NCI-H524 (cell line): ENCODE measurements around the gene PNLIPRP3.
"Not testable (repeated sequence)": the region's sequence is repeated elsewhere in the genome, so short reads cannot be mapped to it uniquely, and the experiment has no call there.

Experiments
- DNase-seq, 2 experiments: peaks; one replicate each; lab custom pipeline; 2025; lab: John Stamatoyannopoulos, UW

Gene PNLIPRP3

GRCh38 chr10:116427671-116428070 is at the start of gene PNLIPRP3:
Gene PNLIPRP3 (plus strand): TSS chr10:116427847. CDS start chr10:116428013, 166 bp downstream.
- no peak for DNase-seq

GRCh38 chr10:116382290-116382689 is 45.4 kb upstream of the PNLIPRP3 start:
- DNase-seq, result no peak

GRCh38 chr10:116385311-116385710 is 42.3 kb upstream of the PNLIPRP3 start:
- no peak for DNase-seq

- peak in 1 of 2 experiments; percentile 27 for DNase-seq
Observed at GRCh38 chr10:116385994-116386809, 41.4 kb upstream of the PNLIPRP3 start.

GRCh38 chr10:116393246-116393831 is 34.3 kb upstream of the PNLIPRP3 start:
- not testable (repeated sequence) for DNase-seq

GRCh38 chr10:116395223-116395985 is 32.2 kb upstream of the PNLIPRP3 start:
- DNase-seq, result no peak

GRCh38 chr10:116398224-116398623 is 29.4 kb upstream of the PNLIPRP3 start:
- DNase-seq, result no peak

- DNase-seq, result no peak
Observed at GRCh38 chr10:116402858-116403257, 24.8 kb upstream of the PNLIPRP3 start.

- DNase-seq, result peak; percentile 77 to 89
Observed at GRCh38 chr10:116403740-116404250, 23.9 kb upstream of the PNLIPRP3 start.

- DNase-seq, result no peak
Observed at GRCh38 chr10:116408719-116409118, 18.9 kb upstream of the PNLIPRP3 start.

GRCh38 chr10:116410351-116410750 is 17.3 kb upstream of the PNLIPRP3 start:
- no peak for DNase-seq

GRCh38 chr10:116417821-116418220 is 9.8 kb upstream of the PNLIPRP3 start:
- no peak for DNase-seq

- DNase-seq, result peak; percentile 1 to 25
Observed at GRCh38 chr10:116418389-116418788, 9.3 kb upstream of the PNLIPRP3 start.

- no peak for DNase-seq
Observed at GRCh38 chr10:116421815-116422214, 5.8 kb upstream of the PNLIPRP3 start.

- no peak for DNase-seq
Observed at GRCh38 chr10:116429288-116429977, 1.8 kb downstream of the PNLIPRP3 start.

GRCh38 chr10:116430288-116430687 is 2.6 kb downstream of the PNLIPRP3 start:
- DNase-seq, result no peak

GRCh38 chr10:116431598-116431997 is 4.0 kb downstream of the PNLIPRP3 start:
- DNase-seq, result no peak

- DNase-seq, result no peak
Observed at GRCh38 chr10:116437076-116437692, 9.5 kb downstream of the PNLIPRP3 start.

- DNase-seq, result no peak
Observed at GRCh38 chr10:116440330-116441030, 12.8 kb downstream of the PNLIPRP3 start.

- DNase-seq, result peak in 1 of 2 experiments; percentile 9
Observed at GRCh38 chr10:116444527-116445142, 17.0 kb downstream of the PNLIPRP3 start.
